ENCODE results near the gene NTF3.

The NTF3 gene

DNA sequence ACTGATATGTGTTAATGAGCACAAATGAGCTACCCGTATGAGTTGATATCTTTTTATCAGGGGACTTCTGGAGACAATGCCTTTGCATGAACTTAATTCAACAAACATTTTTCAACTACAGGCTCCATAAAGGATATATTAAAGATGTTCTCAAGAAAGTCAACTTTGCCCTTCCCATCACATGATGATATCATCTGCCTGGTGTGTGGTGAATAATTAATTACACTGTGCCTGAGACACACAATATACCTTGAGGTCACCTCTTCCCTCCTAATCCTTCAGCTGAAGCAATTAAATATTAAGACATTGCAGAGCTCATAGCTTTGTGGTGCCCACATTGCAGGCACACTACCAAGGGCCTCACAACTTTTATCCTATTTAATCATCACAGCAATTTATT, 22.3 kb upstream of the NTF3 start:
- no peak for DNase-seq (ENCODE audit: low read depth)
- TF ChIP-seq, protein P1, sequence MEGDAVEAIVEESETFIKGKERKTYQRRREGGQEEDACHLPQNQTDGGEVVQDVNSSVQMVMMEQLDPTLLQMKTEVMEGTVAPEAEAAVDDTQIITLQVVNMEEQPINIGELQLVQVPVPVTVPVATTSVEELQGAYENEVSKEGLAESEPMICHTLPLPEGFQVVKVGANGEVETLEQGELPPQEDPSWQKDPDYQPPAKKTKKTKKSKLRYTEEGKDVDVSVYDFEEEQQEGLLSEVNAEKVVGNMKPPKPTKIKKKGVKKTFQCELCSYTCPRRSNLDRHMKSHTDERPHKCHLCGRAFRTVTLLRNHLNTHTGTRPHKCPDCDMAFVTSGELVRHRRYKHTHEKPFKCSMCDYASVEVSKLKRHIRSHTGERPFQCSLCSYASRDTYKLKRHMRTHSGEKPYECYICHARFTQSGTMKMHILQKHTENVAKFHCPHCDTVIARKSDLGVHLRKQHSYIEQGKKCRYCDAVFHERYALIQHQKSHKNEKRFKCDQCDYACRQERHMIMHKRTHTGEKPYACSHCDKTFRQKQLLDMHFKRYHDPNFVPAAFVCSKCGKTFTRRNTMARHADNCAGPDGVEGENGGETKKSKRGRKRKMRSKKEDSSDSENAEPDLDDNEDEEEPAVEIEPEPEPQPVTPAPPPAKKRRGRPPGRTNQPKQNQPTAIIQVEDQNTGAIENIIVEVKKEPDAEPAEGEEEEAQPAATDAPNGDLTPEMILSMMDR (conservative IDR thresholded peaks at IDR 0.05; ENCODE audit: low read depth, low read length): no peak
- no peak overlapping the region for H3K4me3 ChIP-seq (ENCODE audit: low read length)

DNA sequence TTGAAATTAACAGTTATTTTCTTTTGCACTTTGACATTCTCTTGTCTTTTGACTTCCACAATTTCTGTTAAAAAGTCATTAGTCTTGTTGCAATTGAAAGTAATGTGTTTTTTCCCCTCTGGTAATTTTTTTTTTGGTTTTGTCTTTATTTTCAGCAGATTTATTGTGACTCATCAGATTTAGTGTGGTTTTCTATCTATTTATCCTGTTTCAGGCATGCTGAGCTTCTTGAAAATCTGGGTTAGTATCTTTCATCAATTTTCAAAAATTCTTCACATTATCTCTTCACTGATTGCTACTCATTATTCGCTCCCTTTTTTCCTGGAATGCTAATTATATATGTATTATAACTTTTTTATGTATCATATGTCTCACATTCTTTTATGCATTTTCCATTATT, 15.3 kb upstream of the NTF3 start:
- no peak for DNase-seq (ENCODE audit: low read depth)
- TF ChIP-seq, protein P1 (conservative IDR thresholded peaks at IDR 0.05; ENCODE audit: low read depth, low read length): no peak
- no peak overlapping the region for H3K4me3 ChIP-seq (ENCODE audit: low read length)

DNA sequence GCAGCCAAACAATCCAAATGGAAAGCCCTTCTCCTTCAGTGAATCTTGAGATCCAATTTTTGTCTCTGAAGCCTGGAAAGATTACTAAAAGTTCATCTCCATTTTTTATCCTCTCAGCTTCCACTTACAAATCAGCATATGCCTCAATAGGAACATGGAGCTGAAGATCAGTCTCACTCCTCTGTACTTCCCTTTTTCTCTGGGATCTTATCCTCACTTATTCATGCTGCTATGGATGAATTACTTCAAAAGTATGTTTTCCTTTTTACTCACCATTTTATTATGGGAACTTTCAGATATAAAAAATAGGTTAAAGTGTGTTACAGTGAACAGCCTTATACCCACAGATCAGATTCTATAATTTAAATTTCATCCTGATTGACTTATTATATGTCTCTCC, 14.4 kb upstream of the NTF3 start:
- no peak for DNase-seq (ENCODE audit: low read depth)
- TF ChIP-seq, protein P1 (conservative IDR thresholded peaks at IDR 0.05; ENCODE audit: low read depth, low read length): no peak
- no peak overlapping the region for H3K4me3 ChIP-seq (ENCODE audit: low read length)

DNA sequence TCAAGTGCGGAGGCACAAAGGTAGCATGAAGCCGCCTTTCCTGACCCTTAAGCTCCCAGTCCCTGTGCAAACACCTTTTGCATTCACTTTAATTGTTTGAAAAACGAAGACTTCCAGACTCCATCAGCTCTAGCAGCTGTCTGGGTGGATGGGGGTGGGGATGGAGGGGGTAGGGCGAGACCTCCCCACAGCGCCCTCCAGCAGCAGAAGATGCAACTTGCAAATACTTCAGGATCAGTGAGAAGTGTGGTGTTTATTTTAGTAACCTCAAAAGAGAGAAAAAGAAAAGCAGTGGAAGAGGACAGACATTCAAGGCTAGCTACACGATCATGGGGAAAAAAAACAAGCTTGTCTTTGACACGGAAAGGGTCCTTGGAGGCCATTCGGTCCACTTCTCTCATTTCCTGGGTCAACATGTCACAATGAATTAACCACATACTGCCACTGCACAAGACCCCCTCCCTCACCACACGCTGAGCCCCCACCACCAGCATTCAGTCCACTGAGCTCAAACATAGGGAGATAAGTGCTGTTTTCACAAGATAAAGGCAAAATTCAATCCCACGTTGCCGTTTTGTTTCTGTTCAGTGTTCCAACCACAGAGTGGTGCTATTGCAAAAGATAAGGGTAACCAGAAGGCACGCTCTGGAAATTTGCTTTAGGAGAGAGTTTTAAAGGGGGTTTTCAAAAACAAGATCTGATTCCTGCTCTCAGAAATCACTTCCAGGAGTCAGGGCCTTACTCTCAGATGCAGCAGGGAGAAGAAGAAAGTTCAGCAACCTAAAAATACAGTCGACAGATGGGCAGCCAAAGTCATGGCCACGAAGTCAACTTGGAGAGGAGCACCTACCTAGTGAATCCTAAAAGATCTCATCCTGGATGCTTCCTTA, 3.3 kb upstream of the NTF3 start:
- TF ChIP-seq, protein P1 (conservative IDR thresholded peaks at IDR 0.05; ENCODE audit: low read depth, low read length): peak; percentile 32
- DNase-seq (ENCODE audit: low read depth): no peak
- no peak overlapping the region for H3K4me3 ChIP-seq (ENCODE audit: low read length)

DNA sequence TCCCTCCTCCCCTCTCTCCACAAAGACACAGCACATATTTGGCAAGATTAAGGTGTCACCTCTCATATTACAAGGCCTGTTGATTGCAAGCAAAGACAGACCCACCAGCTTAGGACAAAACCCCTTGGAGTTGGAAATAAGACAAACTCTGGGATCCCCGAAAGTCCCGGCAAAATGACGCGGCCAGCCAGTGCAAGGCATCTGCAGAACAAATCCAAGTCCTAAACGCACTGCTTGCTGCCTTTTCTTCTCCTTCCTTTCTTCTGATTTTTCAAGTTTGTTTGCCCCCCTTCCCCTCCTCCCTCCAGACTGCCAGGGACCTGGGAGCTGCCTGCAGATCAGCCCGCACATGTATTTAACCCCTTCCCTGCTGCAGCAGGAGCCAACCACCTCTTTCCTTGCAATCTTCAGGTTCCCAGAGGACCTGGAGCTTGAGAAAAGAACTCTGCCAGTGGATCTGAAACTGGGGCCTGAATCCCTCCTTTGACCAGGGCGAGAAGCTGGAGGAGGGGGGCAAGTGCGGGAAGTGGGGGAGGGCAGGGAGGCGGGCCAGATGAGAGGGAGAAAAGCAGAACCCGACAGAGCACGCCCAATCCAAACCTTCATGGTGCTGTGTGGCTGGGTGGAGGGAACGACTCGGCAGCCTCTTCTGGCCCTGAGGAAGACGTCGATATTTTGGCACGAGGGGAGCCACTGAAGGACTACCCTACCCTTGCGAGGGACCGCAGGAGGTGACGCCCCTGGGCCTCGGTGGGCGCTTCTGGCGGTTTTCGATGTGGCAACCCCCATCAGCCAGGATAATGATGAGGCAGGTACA, 2.0 kb upstream of the NTF3 start:
- H3K4me3 ChIP-seq (ENCODE audit: low read length): no peak overlapping the region
- DNase-seq (ENCODE audit: low read depth): no peak
- TF ChIP-seq, protein P1 (conservative IDR thresholded peaks at IDR 0.05; ENCODE audit: low read depth, low read length): no peak

DNA sequence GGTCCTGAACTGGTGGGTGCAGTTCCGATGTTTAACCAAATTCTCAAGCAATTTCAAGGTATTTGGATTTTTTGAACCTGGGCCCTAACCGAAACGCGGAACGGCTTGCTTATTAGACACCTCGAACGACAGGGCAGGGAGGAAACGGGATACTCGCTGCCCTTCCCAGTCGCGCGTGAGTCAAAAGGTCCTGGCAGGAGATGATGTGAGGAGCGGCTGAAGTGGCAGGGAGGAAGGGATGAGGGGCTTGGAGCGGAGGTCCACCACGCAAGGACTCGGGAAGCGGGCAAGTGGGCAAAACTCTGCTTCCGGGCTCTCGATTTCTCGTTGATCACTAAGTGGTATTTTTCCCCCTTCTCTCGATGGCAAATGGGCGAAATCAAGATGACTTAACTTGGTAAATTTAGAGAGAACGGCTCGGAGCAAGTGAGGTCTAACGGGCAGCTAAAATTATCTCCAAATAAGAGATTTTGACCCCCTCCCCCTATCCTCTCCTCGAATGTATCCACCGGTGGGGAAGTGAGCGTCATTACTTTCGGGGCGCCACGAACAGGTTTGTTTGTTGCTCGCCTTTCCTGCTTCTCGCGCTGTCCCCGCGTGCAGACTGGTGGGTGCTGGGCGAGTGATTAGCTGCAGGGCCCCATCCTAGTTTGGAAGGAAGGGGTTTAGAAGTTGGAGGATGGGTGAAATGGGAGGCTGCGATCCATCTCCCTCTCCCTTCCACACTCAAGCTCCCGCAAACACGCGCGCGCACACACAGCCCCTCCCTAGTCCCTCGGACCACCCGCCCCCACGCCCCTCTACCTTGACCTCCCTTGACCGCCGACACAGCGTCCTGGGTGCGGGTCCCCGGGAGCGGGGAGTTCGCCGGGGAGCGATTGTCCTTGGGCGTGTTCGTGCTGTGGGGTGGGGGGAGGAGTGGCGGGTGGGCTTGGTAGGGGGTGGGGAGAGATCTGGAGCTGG, 986 bp upstream of the NTF3 start:
- no peak for DNase-seq (ENCODE audit: low read depth)
- no peak overlapping the region for H3K4me3 ChIP-seq (ENCODE audit: low read length)
- TF ChIP-seq, protein P1 (conservative IDR thresholded peaks at IDR 0.05; ENCODE audit: low read depth, low read length): no peak
